H1 (cell line): ENCODE data around the gene DNAH1. TPM values are rescaled to one million over a fixed set of nuclear protein-coding genes. Genes with fewer than 3 reads are reported as not detected.

Experiments
- CTCF ChIA-PET: fragments of 300-600 bp; sonication (Branson Sonifier 250); formaldehyde crosslinking; loops from one replicate; lab custom pipeline; 2021; ENCODE audit not compliant: partially characterized antibody; lab: Charles Lee
- POLR2A ChIA-PET: fragments of 300-600 bp; sonication (Branson Sonifier 250); formaldehyde crosslinking; loops from one replicate; lab custom pipeline; 2021; ENCODE audit warnings: inconsistent platforms; ENCODE audit not compliant: partially characterized antibody; lab: Charles Lee
- DNase-seq, 2 experiments: peaks; one replicate each; pipeline versions ENCODE4 v3.0.0 to v3.0.0-alpha.2; 2010 to 2022; ENCODE audit warnings: low spot score in 2 of 2, low read depth in 1 of 2, mixed read lengths in 1 of 2
- FAIRE-seq: peaks from 2 replicates; lab custom pipeline; 2011; peaks lifted over from hg19 to GRCh38; lab: Jason Lieb, UNC
- H2AFZ ChIP-seq: 2 replicates; pipeline ENCODE4 v1.8.1; 2012; ENCODE audit warnings: low read length, inconsistent platforms
- H2AK5ac ChIP-seq: 2 replicates; pipeline ENCODE4 v1.6.1; 2013; ENCODE audit warnings: low read depth, low read length
- H2BK120ac ChIP-seq: replicated peaks from 2 replicates; pipeline ENCODE3; 2013; ENCODE audit warnings: low read depth, low read length, inconsistent platforms
- H2BK12ac ChIP-seq: 2 replicates; pipeline ENCODE4 v1.6.1; 2013; ENCODE audit warnings: low read depth, low read length
- H2BK15ac ChIP-seq: 2 replicates; pipeline ENCODE4 v1.6.1; 2013; ENCODE audit warnings: low read length
- H2BK20ac ChIP-seq: 2 replicates; pipeline ENCODE4 v1.6.1; 2013; ENCODE audit warnings: low read length
- H2BK5ac ChIP-seq: 2 replicates; pipeline ENCODE4 v1.6.1; 2013; ENCODE audit warnings: low read depth, low read length
- H3K14ac ChIP-seq: 2 replicates; pipeline ENCODE4 v1.6.1; 2013; ENCODE audit warnings: inconsistent platforms; ENCODE audit not compliant: insufficient read length
- H3K18ac ChIP-seq: 2 replicates; pipeline ENCODE4 v1.6.1; 2013; ENCODE audit warnings: low read length; ENCODE audit errors: extremely low read depth
- H3K23ac ChIP-seq: 2 replicates; pipeline ENCODE4 v1.6.1; 2013; ENCODE audit warnings: inconsistent platforms; ENCODE audit not compliant: insufficient read length
- H3K23me2 ChIP-seq: 2 replicates; pipeline ENCODE4 v1.6.1; 2013; ENCODE audit warnings: low read depth, low read length
- H3K27ac ChIP-seq: 2 replicates; pipeline ENCODE4 v1.6.1; 2011; ENCODE audit warnings: low read depth, low read length, inconsistent platforms
- H3K27me3 ChIP-seq, 4 experiments: replicated peaks in 1 of 4; 1 replicate in 1 of 4; 2 replicates in 3 of 4; pipeline versions ENCODE4 v1.6.1 to v1.8.1; 2011 to 2013; ENCODE audit warnings: low read length in 3 of 4, mild to moderate bottlenecking in 3 of 4, inconsistent platforms in 2 of 4, mixed read lengths in 2 of 4, moderate library complexity in 1 of 4; ENCODE audit not compliant: control insufficient read depth in 3 of 4, insufficient read depth in 3 of 4; ENCODE audit errors: extremely low read depth in 1 of 4
- H3K36me3 ChIP-seq, 4 experiments: 2 replicates each; pipeline versions ENCODE4 v1.6.1 to v1.8.1; 2011 to 2013; ENCODE audit warnings: mild to moderate bottlenecking in 4 of 4, low read length in 3 of 4, moderate library complexity in 2 of 4, control low read depth in 1 of 4, inconsistent platforms in 1 of 4; ENCODE audit not compliant: insufficient read depth in 4 of 4, control insufficient read depth in 2 of 4
- H3K4ac ChIP-seq: replicated peaks from 2 replicates; pipeline ENCODE3; 2013; ENCODE audit warnings: low read length, low read depth, mixed read lengths, inconsistent platforms; ENCODE audit not compliant: insufficient read length
- H3K4me1 ChIP-seq, 4 experiments: replicated peaks in 1 of 4; 1 replicate in 1 of 4; 2 replicates in 3 of 4; pipeline versions ENCODE4 v1.6.1 to v1.8.1; 2011 to 2013; ENCODE audit warnings: low read length in 3 of 4, inconsistent platforms in 2 of 4, mixed read lengths in 1 of 4; ENCODE audit not compliant: insufficient read depth in 4 of 4, control insufficient read depth in 3 of 4
- H3K4me2 ChIP-seq, 2 experiments: 2 replicates each; pipeline versions ENCODE4 v1.6.1 to v1.8.1; 2011 to 2013; ENCODE audit warnings: low read depth in 2 of 2, low read length in 2 of 2, control low read depth in 1 of 2, inconsistent platforms in 1 of 2, mild to moderate bottlenecking in 1 of 2; ENCODE audit not compliant: insufficient read depth in 1 of 2
- H3K4me3 ChIP-seq, 4 experiments: fragments of 200-600, 300-600 bp in 1 of 4; sonication (generic), shearing (Covaris generic), sonication (Bioruptor Twin) in 1 of 4; 2 replicates each; pipeline versions ENCODE4 v1.5.1 to v1.8.1; 2011 to 2016; ENCODE audit warnings: low read length in 4 of 4, low read depth in 3 of 4, control low read depth in 2 of 4, inconsistent platforms in 2 of 4, mild to moderate bottlenecking in 2 of 4, mixed read lengths in 1 of 4, moderate library complexity in 1 of 4; ENCODE audit not compliant: insufficient read depth in 2 of 4; ENCODE audit errors: extremely low read depth in 1 of 4
- H3K56ac ChIP-seq: replicated peaks from 2 replicates; pipeline ENCODE3; 2013; ENCODE audit warnings: low read depth, mild to moderate bottlenecking, mixed read lengths, low read length, inconsistent platforms; ENCODE audit not compliant: insufficient read length
- H3K79me1 ChIP-seq: 2 replicates; pipeline ENCODE4 v1.6.1; 2013; ENCODE audit warnings: low read depth, low read length, control low read depth
- H3K79me2 ChIP-seq, 2 experiments: 2 replicates each; pipeline versions ENCODE4 v1.6.1 to v1.8.1; 2012 to 2013; ENCODE audit warnings: low read length in 2 of 2, mild to moderate bottlenecking in 2 of 2, inconsistent platforms in 1 of 2; ENCODE audit not compliant: insufficient read depth in 2 of 2, control insufficient read depth in 1 of 2
- H3K9ac ChIP-seq, 4 experiments: replicated peaks in 1 of 4; 1 replicate in 1 of 4; 2 replicates in 3 of 4; pipeline versions ENCODE4 v1.6.1 to v1.8.1; 2011 to 2013; ENCODE audit warnings: low read depth in 3 of 4, low read length in 3 of 4, control low read depth in 2 of 4, mild to moderate bottlenecking in 2 of 4, moderate library complexity in 2 of 4, inconsistent platforms in 1 of 4; ENCODE audit errors: extremely low read depth in 1 of 4
- H3K9me3 ChIP-seq, 2 experiments: 2 replicates each; pipeline versions ENCODE4 v1.6.1 to v1.8.1; 2012 to 2013; ENCODE audit warnings: mild to moderate bottlenecking in 2 of 2, moderate library complexity in 2 of 2, control low read depth in 1 of 2, inconsistent platforms in 1 of 2, low read depth in 1 of 2, low read length in 1 of 2, mixed read lengths in 1 of 2; ENCODE audit not compliant: insufficient read depth in 2 of 2
- H4K20me1 ChIP-seq, 2 experiments: replicated peaks in 1 of 2; 2 replicates each; pipeline versions ENCODE3 to v1.8.1; 2011 to 2013; ENCODE audit warnings: inconsistent platforms in 2 of 2, low read length in 2 of 2, mild to moderate bottlenecking in 1 of 2; ENCODE audit not compliant: insufficient read depth in 2 of 2, control insufficient read depth in 1 of 2
- H4K5ac ChIP-seq: 2 replicates; pipeline ENCODE4 v1.6.1; 2013; ENCODE audit warnings: low read length, low read depth, mixed read lengths, inconsistent platforms; ENCODE audit not compliant: insufficient read length
- H4K8ac ChIP-seq: 2 replicates; pipeline ENCODE4 v1.8.0; 2013; ENCODE audit warnings: mild to moderate bottlenecking, moderate library complexity, low read length, inconsistent platforms; ENCODE audit not compliant: insufficient read depth; ENCODE audit errors: extremely low read depth
- H4K91ac ChIP-seq: replicated peaks from 2 replicates; pipeline ENCODE3; 2013; ENCODE audit warnings: low read length, mixed read lengths, inconsistent platforms; ENCODE audit not compliant: insufficient read length
- BACH1 ChIP-seq: IDR thresholded peaks from 2 replicates; pipeline ENCODE4 v1.6.1; 2012; ENCODE audit warnings: low read length, improper control_type of control experiment
- CREB1 ChIP-seq: IDR thresholded peaks from 2 replicates; pipeline ENCODE4 v1.6.1; 2012; ENCODE audit warnings: inconsistent platforms
- EP300 ChIP-seq, 2 experiments: IDR thresholded peaks; 1 replicate in 1 of 2; 2 replicates in 1 of 2; pipeline ENCODE4 v1.6.1; 2011 to 2012; ENCODE audit warnings: low read depth in 2 of 2, low read length in 2 of 2, mild to moderate bottlenecking in 2 of 2, borderline replicate concordance in 1 of 2, inconsistent platforms in 1 of 2, moderate library complexity in 1 of 2
- HDAC6 ChIP-seq: IDR thresholded peaks from one replicate; pipeline ENCODE4 v1.7.1; 2012; ENCODE audit warnings: low read depth, mild to moderate bottlenecking, inconsistent platforms, low read length, moderate library complexity
- JUN ChIP-seq: IDR thresholded peaks from 2 replicates; pipeline ENCODE4 v1.6.1; 2011; ENCODE audit warnings: low read depth, mild to moderate bottlenecking, improper control_type of control experiment, low read length
- JUND ChIP-seq: IDR thresholded peaks from 2 replicates; pipeline ENCODE4 v1.6.1; 2011; ENCODE audit warnings: mild to moderate bottlenecking, improper control_type of control experiment, low read length
- KDM4A ChIP-seq: IDR thresholded peaks from one replicate; pipeline ENCODE4 v1.7.1; 2012; ENCODE audit warnings: low read depth, mild to moderate bottlenecking, moderate library complexity, low read length, inconsistent platforms; ENCODE audit not compliant: severe bottlenecking
- NRF1 ChIP-seq: IDR thresholded peaks from 2 replicates; pipeline ENCODE4 v1.6.1; 2011; ENCODE audit warnings: mild to moderate bottlenecking, low read depth, low read length, improper control_type of control experiment
- POU5F1 ChIP-seq: IDR thresholded peaks from 2 replicates; pipeline ENCODE4 v1.6.1; 2011; ENCODE audit warnings: low read depth, mild to moderate bottlenecking, low read length, moderate library complexity
- RBBP5 ChIP-seq: IDR thresholded peaks from 2 replicates; pipeline ENCODE4 v1.7.1; 2012; ENCODE audit warnings: low read depth, mild to moderate bottlenecking, inconsistent platforms, low read length, moderate library complexity, borderline replicate concordance
- SIRT6 ChIP-seq: IDR thresholded peaks from one replicate; pipeline ENCODE4 v1.7.1; 2012; ENCODE audit warnings: low read length, inconsistent platforms
- SP1 ChIP-seq: IDR thresholded peaks from 2 replicates; pipeline ENCODE4 v1.6.1; 2011; ENCODE audit warnings: low read depth, low read length
- SP4 ChIP-seq: IDR thresholded peaks from 2 replicates; pipeline ENCODE4 v1.6.1; 2012; ENCODE audit warnings: low read length, inconsistent platforms
- YY1 ChIP-seq: IDR thresholded peaks from 2 replicates; pipeline ENCODE4 v1.6.1; 2011; ENCODE audit warnings: low read depth, mild to moderate bottlenecking, low read length
- ZNF274 ChIP-seq: IDR thresholded peaks from 2 replicates; pipeline ENCODE4 v1.7.0; 2012; ENCODE audit warnings: low read length, borderline replicate concordance; ENCODE audit errors: extremely low read depth
- WGBS, 2 experiments: shearing (Covaris generic) in 1 of 2; methylation state at CpG; one replicate each; pipeline versions ENCODE4 v1.1.6 to v1.1.7; 2013 to 2015; ENCODE audit warnings: low lambda C conversion rate in 2 of 2, mixed read lengths in 2 of 2, inconsistent platforms in 1 of 2, low coverage in 1 of 2, missing lambda C conversion rate in 1 of 2; ENCODE audit not compliant: insufficient replicate concordance in 2 of 2, insufficient coverage in 1 of 2, insufficient read length in 1 of 2; ENCODE audit errors: extremely low coverage in 1 of 2, missing lambda C conversion rate in 1 of 2; 5-methylcytosine and 5-hydroxymethylcytosine counted together
- polyA plus RNA-seq, 7 experiments: library from polyadenylated mRNA; depleted of rRNA in 3 of 7; stranded (reverse) in 5 of 7; unstranded in 2 of 7; fragments of >200 nt in 5 of 7; fragments of 200-250 nt in 2 of 7; gene quantifications; 1 replicate in 5 of 7; 2 replicates in 1 of 7; 4 replicates in 1 of 7; pipeline versions ENCODE4 v1.2.1 to v1.2.3, GENCODE V29; 2011 to 2013; ENCODE audit warnings: missing spikeins in 2 of 7, mixed read lengths in 2 of 7
- total RNA-seq: library from RNA; stranded (reverse); fragmentation: NEBNext Ultra II Directional; extraction: Animal tissue kit (Norgen Biotek cat#: 25700); gene quantifications from 2 replicates; pipeline ENCODE4 v1.2.1, GENCODE V29; 2021

DNAH1 gene
- total and polyA plus RNA-seq, 2 of the 8 experiments (the other 6 are each of a cell fraction or from before 2014, with no cell fraction given), result 1.0 to 1.5 TPM

GRCh38 chr3:52331091-52331490 lies 15.0 kb downstream of the DNAH1 start:
- Histone ChIP-seq H3K9ac (no peak overlapping the region), H3K56ac (no peak overlapping the region), H4K91ac (no peak overlapping the region), H3K14ac (no peak overlapping the region), H2BK120ac (no peak overlapping the region), H3K4me2 (no peak overlapping the region), H2BK20ac (no peak overlapping the region), H3K27me3 (no peaks in the 10 kb centered on the region; a peak in 1 of 7 replicates), H3K4me1 (no peaks in the 10 kb centered on the region), H3K18ac (no peak overlapping the region), H3K4me3 (no peak overlapping the region), H3K79me1 (no peaks in the 10 kb centered on the region), H3K27ac (no peak overlapping the region), H2BK5ac (no peak overlapping the region), H2BK12ac (no peak overlapping the region), H4K20me1 (peaks cover 0 to 1% of the 10 kb centered on the region in 2 experiments), H2AFZ (no peak overlapping the region), H3K4ac (no peak overlapping the region), H4K8ac (no peak overlapping the region), H2AK5ac (no peak overlapping the region), H3K23ac (no peak overlapping the region), H2BK15ac (no peak overlapping the region), H3K36me3 (no peaks in the 10 kb centered on the region), H4K5ac (no peak overlapping the region), H3K9me3 (no peaks in the 10 kb centered on the region), H3K79me2 (no peaks in the 10 kb centered on the region), H3K23me2 (peaks cover 3% of the 10 kb centered on the region; the same call in 1 of the 2 replicates)
- FAIRE-seq (no peak), DNase-seq (no peak)
- CTCF ChIA-PET, result interaction anchor here (1.1 to 6.2 kb wide), 5 partner anchors 9 to 208 kb away, joined by 3 to 60 read pairs (median 8); no protein-coding TSS in a partner anchor
- POLR2A ChIA-PET, result interaction anchor here (0.9 to 1.8 kb wide), 2 partner anchors 13 to 22 kb away, joined by 3 to 7 read pairs; no protein-coding TSS in a partner anchor
- 84% methylated on average over 12 of the region's 12 CpGs; no CpG with 5 or more reads in 1 of the 2 experiments for WGBS, 2 experiments
- no peak for TF ChIP-seq KDM4A
- no peak for TF ChIP-seq SP1
- no peak for TF ChIP-seq RBBP5
- TF ChIP-seq JUND, result no peak
- no peak for TF ChIP-seq SIRT6
- no peak for TF ChIP-seq SP4
- no peak for TF ChIP-seq CREB1
- TF ChIP-seq POU5F1, result no peak
- TF ChIP-seq EP300 (IDR thresholded peaks at IDR 0.05; ENCODE audit: borderline replicate concordance in 1 of 2, low read depth in 2 of 2, low read length in 2 of 2), result no peak
- TF ChIP-seq YY1, result no peak
- TF ChIP-seq JUN, result no peak
- TF ChIP-seq ZNF274, result no peak
- TF ChIP-seq HDAC6, result no peak
- no peak for TF ChIP-seq BACH1
- TF ChIP-seq NRF1, result no peak
